SIG-M5 (cell line): ENCODE data around the gene NEK10.

Source experiments
- DNase-seq: peaks from one replicate; lab custom pipeline; 2025; lab: John Stamatoyannopoulos, UW

Gene NEK10

GRCh38 chr3:27228805-27229204 is 140.4 kb downstream of the NEK10 start:
- no peak for DNase-seq

- DNase-seq: no peak
Measured at GRCh38 chr3:27224197-27224596, 145.0 kb downstream of the NEK10 start.

GRCh38 chr3:27221264-27221932 is 147.8 kb downstream of the NEK10 start:
- no peak for DNase-seq

- no peak for DNase-seq
Measured at GRCh38 chr3:27220166-27220565, 149.0 kb downstream of the NEK10 start.

- DNase-seq: no peak
Measured at GRCh38 chr3:27219127-27219845, 149.9 kb downstream of the NEK10 start.

- no peak for DNase-seq
Measured at GRCh38 chr3:27216955-27217552, 152.1 kb downstream of the NEK10 start.

- no peak for DNase-seq
Measured at GRCh38 chr3:27216295-27216855, 152.8 kb downstream of the NEK10 start.

- DNase-seq: no peak
Measured at GRCh38 chr3:27213450-27213849, 155.7 kb downstream of the NEK10 start.

GRCh38 chr3:27209617-27210264 is 159.4 kb downstream of the NEK10 start:
- no peak for DNase-seq

- DNase-seq: no peak
Measured at GRCh38 chr3:27208961-27209616, 160.1 kb downstream of the NEK10 start.

- DNase-seq: no peak
Measured at GRCh38 chr3:27202959-27203358, 166.2 kb downstream of the NEK10 start.

- no peak for DNase-seq
Measured at GRCh38 chr3:27201492-27201891, 167.7 kb downstream of the NEK10 start.

- no peak for DNase-seq
Measured at GRCh38 chr3:27200721-27201489, 168.3 kb downstream of the NEK10 start.

- no peak for DNase-seq
Measured at GRCh38 chr3:27194861-27195483, 174.2 kb downstream of the NEK10 start.

GRCh38 chr3:27193056-27193455 is 176.1 kb downstream of the NEK10 start:
- no peak for DNase-seq

- no peak for DNase-seq
Measured at GRCh38 chr3:27186013-27186412, 183.2 kb downstream of the NEK10 start.

GRCh38 chr3:27185231-27185989 is 183.8 kb downstream of the NEK10 start:
- DNase-seq: no peak

- no peak for DNase-seq
Measured at GRCh38 chr3:27184261-27184660, 184.9 kb downstream of the NEK10 start.

GRCh38 chr3:27176256-27176655 is 192.9 kb downstream of the NEK10 start:
- no peak for DNase-seq

- DNase-seq: no peak
Measured at GRCh38 chr3:27174530-27174929, 194.7 kb downstream of the NEK10 start.
